ENCODE measurements around the gene P2RY2. TPM values are rescaled to one million over a fixed set of nuclear protein-coding genes. Genes with fewer than 3 reads are reported as not detected.

Gene P2RY2
- total RNA-seq, 4 donors from 2014 or later, result 0.17 to 0.57 TPM; not detected in 2

GRCh38 chr11:73201249-73201648 is 16.8 kb upstream of the P2RY2 start:
- TF ChIP-seq CTCF (IDR thresholded peaks at IDR 0.05; ENCODE audit: low read depth), result no peak

- no peak for TF ChIP-seq CTCF (IDR thresholded peaks at IDR 0.05; ENCODE audit: low read depth)
Measured at GRCh38 chr11:73201888-73202780, 15.9 kb upstream of the P2RY2 start.

GRCh38 chr11:73203322-73203721 is 14.8 kb upstream of the P2RY2 start:
- no peak for TF ChIP-seq CTCF (IDR thresholded peaks at IDR 0.05; ENCODE audit: low read depth)

GRCh38 chr11:73203790-73204189 is 14.3 kb upstream of the P2RY2 start:
- no peak for TF ChIP-seq CTCF (IDR thresholded peaks at IDR 0.05; ENCODE audit: low read depth)

- TF ChIP-seq CTCF (IDR thresholded peaks at IDR 0.05; ENCODE audit: low read depth), result no peak
Measured at GRCh38 chr11:73204711-73205121, 13.4 kb upstream of the P2RY2 start.

GRCh38 chr11:73205661-73206343 is 12.3 kb upstream of the P2RY2 start:
- no peak for TF ChIP-seq CTCF (IDR thresholded peaks at IDR 0.05; ENCODE audit: low read depth)

GRCh38 chr11:73206801-73207200 is 11.3 kb upstream of the P2RY2 start:
- TF ChIP-seq CTCF (IDR thresholded peaks at IDR 0.05; ENCODE audit: low read depth), result no peak
